ENCODE data around the gene SLC66A2.

SLC66A2 gene

GRCh38 chr18:79949697-79950487 is 1.6 kb downstream of the SLC66A2 start:
- no peak for DNase-seq

- DNase-seq = no peak
Measured at GRCh38 chr18:79948719-79949411, 2.6 kb downstream of the SLC66A2 start.

GRCh38 chr18:79947881-79948610 is 3.4 kb downstream of the SLC66A2 start:
- no peak for DNase-seq

GRCh38 chr18:79947054-79947755 is 4.2 kb downstream of the SLC66A2 start:
- no peak for DNase-seq

- DNase-seq = no peak
Measured at GRCh38 chr18:79945118-79946042, 6.1 kb downstream of the SLC66A2 start.

GRCh38 chr18:79944746-79945117 is 6.7 kb downstream of the SLC66A2 start:
- DNase-seq = no peak

GRCh38 chr18:79944126-79944731 is 7.2 kb downstream of the SLC66A2 start:
- DNase-seq = no peak

GRCh38 chr18:79943608-79944125 is 7.8 kb downstream of the SLC66A2 start:
- no peak for DNase-seq

GRCh38 chr18:79942786-79943607 is 8.5 kb downstream of the SLC66A2 start:
- no peak for DNase-seq

- DNase-seq = no peak
Measured at GRCh38 chr18:79942211-79942610, 9.2 kb downstream of the SLC66A2 start.

- no peak for DNase-seq
Measured at GRCh38 chr18:79941473-79942119, 9.9 kb downstream of the SLC66A2 start.

GRCh38 chr18:79940814-79941472 is 10.5 kb downstream of the SLC66A2 start:
- DNase-seq = no peak

- no peak for DNase-seq
Measured at GRCh38 chr18:79940126-79940813, 11.2 kb downstream of the SLC66A2 start.

- DNase-seq = no peak
Measured at GRCh38 chr18:79939096-79939495, 12.4 kb downstream of the SLC66A2 start.

- no peak for DNase-seq
Measured at GRCh38 chr18:79938196-79938595, 13.3 kb downstream of the SLC66A2 start.

- no peak for DNase-seq
Measured at GRCh38 chr18:79937103-79937860, 14.2 kb downstream of the SLC66A2 start.

- DNase-seq = no peak
Measured at GRCh38 chr18:79936641-79937040, 14.8 kb downstream of the SLC66A2 start.

GRCh38 chr18:79935925-79936324 is 15.5 kb downstream of the SLC66A2 start:
- no peak for DNase-seq
